ENCODE measurements around the gene IFIT3. TPM values are rescaled to one million over a fixed set of nuclear protein-coding genes. Genes with fewer than 3 reads are reported as not detected.

Gene IFIT3
- total and polyA plus RNA-seq, 2 of the 8 experiments (the other 6 are each of a cell fraction or from before 2014, with no cell fraction given) = 0.12 to 0.84 TPM

DNA sequence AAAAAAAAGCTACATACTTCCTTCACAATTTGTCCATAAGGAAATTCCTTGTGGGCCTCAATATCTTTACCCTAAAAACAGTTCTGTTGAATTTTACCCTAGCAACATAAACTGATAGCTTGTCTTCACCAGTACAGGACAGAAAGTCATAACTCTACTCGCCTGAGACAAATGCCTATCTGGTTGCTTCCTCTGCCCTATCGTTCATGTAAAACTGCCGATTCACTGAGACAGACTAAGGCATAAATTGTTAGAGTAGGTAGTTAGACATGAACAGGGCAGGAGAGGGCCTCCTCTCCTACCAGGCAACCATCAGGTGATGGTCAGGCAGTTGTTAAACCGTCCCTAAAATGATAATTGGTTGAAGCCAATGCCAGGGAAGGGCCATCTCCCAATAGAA, 25.0 kb downstream of the IFIT3 start:
- Histone ChIP-seq H3K23ac (ENCODE audit: insufficient read length) (no peak overlapping the region), H3K79me2 (ENCODE audit: control insufficient read depth in 1 of 2, insufficient read depth in 2 of 2, low read length in 2 of 2) (no peaks in the 10 kb centered on the region), H2BK20ac (ENCODE audit: low read length) (no peak overlapping the region; the same call in 1 of the 2 replicates), H2BK15ac (ENCODE audit: low read length) (no peak overlapping the region), H4K91ac (replicated peaks; ENCODE audit: insufficient read length, low read length) (no peak overlapping the region), H3K23me2 (ENCODE audit: low read depth, low read length) (no peaks in the 10 kb centered on the region), H3K4me3 (ENCODE audit: extremely low read depth in 1 of 4, insufficient read depth in 2 of 4, low read depth in 3 of 4, low read length in 4 of 4) (no peak overlapping the region), H4K8ac (ENCODE audit: extremely low read depth, insufficient read depth, low read length) (no peak overlapping the region), H2AFZ (ENCODE audit: low read length) (no peak overlapping the region), H3K56ac (replicated peaks; ENCODE audit: insufficient read length, low read depth, low read length) (no peak overlapping the region), H3K18ac (ENCODE audit: extremely low read depth, low read length) (no peak overlapping the region), H4K5ac (ENCODE audit: insufficient read length, low read depth, low read length) (no peak overlapping the region), H4K20me1 (replicated peaks in 1 of 2; ENCODE audit: control insufficient read depth in 1 of 2, insufficient read depth in 2 of 2, low read length in 2 of 2) (no peaks in the 10 kb centered on the region), H3K27ac (ENCODE audit: low read depth, low read length) (no peak overlapping the region), H2BK5ac (ENCODE audit: low read depth, low read length) (no peak overlapping the region), H3K27me3 (replicated peaks in 1 of 4; ENCODE audit: control insufficient read depth in 3 of 4, extremely low read depth in 1 of 4, insufficient read depth in 3 of 4, low read length in 3 of 4) (no peaks in the 10 kb centered on the region), H3K14ac (ENCODE audit: insufficient read length) (no peak overlapping the region), H3K4me1 (replicated peaks in 1 of 4; ENCODE audit: control insufficient read depth in 3 of 4, insufficient read depth in 4 of 4, low read length in 3 of 4) (peaks cover 2 to 15% (median 11%) of the 10 kb centered on the region in 4 experiments; a peak in 6 of 7 replicates), H3K9ac (replicated peaks in 1 of 4; ENCODE audit: extremely low read depth in 1 of 4, low read depth in 3 of 4, low read length in 3 of 4) (no peak overlapping the region), H3K36me3 (ENCODE audit: control insufficient read depth in 2 of 4, insufficient read depth in 4 of 4, low read length in 3 of 4) (no peaks in the 10 kb centered on the region), H3K4ac (replicated peaks; ENCODE audit: insufficient read length, low read depth, low read length) (no peak overlapping the region), H3K4me2 (ENCODE audit: insufficient read depth in 1 of 2, low read depth in 2 of 2, low read length in 2 of 2) (no peak overlapping the region), H3K9me3 (ENCODE audit: insufficient read depth in 2 of 2, low read depth in 1 of 2, low read length in 1 of 2) (no peaks in the 10 kb centered on the region), H2BK120ac (replicated peaks; ENCODE audit: low read depth, low read length) (no peak overlapping the region), H2AK5ac (ENCODE audit: low read depth, low read length) (no peak overlapping the region), H3K79me1 (ENCODE audit: low read depth, low read length) (no peaks in the 10 kb centered on the region), H2BK12ac (ENCODE audit: low read depth, low read length) (no peak overlapping the region)
- CTCF ChIA-PET (ENCODE audit: partially characterized antibody) = interaction anchor here (0.7 to 9.3 kb wide), 2 partner anchors 16 to 341 kb away, joined by 3 to 64 read pairs; no protein-coding TSS in a partner anchor
- FAIRE-seq = no peak
- no peak for DNase-seq (ENCODE audit: low read depth in 1 of 2, low spot score in 2 of 2)
- 90% methylated on average over 4 of the region's 4 CpGs; no CpG with 5 or more reads in 1 of the 2 experiments for WGBS, 2 experiments (ENCODE audit: extremely low coverage in 1 of 2, insufficient coverage in 1 of 2, insufficient read length in 1 of 2, insufficient replicate concordance in 2 of 2, low coverage in 1 of 2, low lambda C conversion rate in 2 of 2, missing lambda C conversion rate in 1 of 2)
- POLR2A ChIA-PET (ENCODE audit: partially characterized antibody) = no interaction called here
- TF ChIP-seq SP1 (IDR thresholded peaks at IDR 0.05; ENCODE audit: low read depth, low read length) = no peak
- TF ChIP-seq ZNF274 (IDR thresholded peaks at IDR 0.05; ENCODE audit: borderline replicate concordance, extremely low read depth, low read length) = no peak
- TF ChIP-seq POU5F1 (IDR thresholded peaks at IDR 0.05; ENCODE audit: low read depth, low read length) = no peak
- TF ChIP-seq HDAC6 (IDR thresholded peaks at IDR 0.05; ENCODE audit: low read depth, low read length) = no peak
- TF ChIP-seq KDM4A (IDR thresholded peaks at IDR 0.05; ENCODE audit: low read depth, low read length, severe bottlenecking) = no peak
- TF ChIP-seq KDM5A (IDR thresholded peaks at IDR 0.05; ENCODE audit: low read length) = no peak
- TF ChIP-seq BACH1 (IDR thresholded peaks at IDR 0.05; ENCODE audit: low read length) = no peak
- no peak for TF ChIP-seq CREB1 (IDR thresholded peaks at IDR 0.05)
- no peak for TF ChIP-seq KDM1A (IDR thresholded peaks at IDR 0.05; ENCODE audit: borderline replicate concordance, low read length)
- no peak for TF ChIP-seq SIRT6 (IDR thresholded peaks at IDR 0.05; ENCODE audit: low read length)
- no peak for TF ChIP-seq EP300 (IDR thresholded peaks at IDR 0.05; ENCODE audit: borderline replicate concordance in 1 of 2, low read depth in 2 of 2, low read length in 2 of 2)
- no peak for TF ChIP-seq CEBPB (IDR thresholded peaks at IDR 0.05; ENCODE audit: low read depth, low read length)
- TF ChIP-seq CHD2 (IDR thresholded peaks at IDR 0.05; ENCODE audit: low read length) = no peak
- no peak for TF ChIP-seq CBX8 (IDR thresholded peaks at IDR 0.05; ENCODE audit: borderline replicate concordance, low read depth, low read length)
- TF ChIP-seq RNF2 (IDR thresholded peaks at IDR 0.05; ENCODE audit: borderline replicate concordance, low read depth, low read length, missing control alignments, poor library complexity, severe bottlenecking) = no peak
- no peak for TF ChIP-seq JUN (IDR thresholded peaks at IDR 0.05; ENCODE audit: low read depth, low read length)
